SU-DHL-6 (cell line): Measurements from ENCODE around the gene ZFP1.

Source experiments
- H2AFZ ChIP-seq: fragments of 200-600 bp; sonication (generic); 2 replicates; pipeline ENCODE4 v1.6.1; 2014; ENCODE audit warnings: low read depth, mild to moderate bottlenecking, moderate library complexity, mixed read lengths, antibody characterized with exemption, low read length; ENCODE audit not compliant: severe bottlenecking
- H3F3A ChIP-seq: fragments of 200-600 bp; shearing (Covaris generic); 2 replicates; pipeline ENCODE4 v1.6.0; 2016; ENCODE audit warnings: antibody characterized with exemption, mild to moderate bottlenecking; ENCODE audit not compliant: insufficient read depth
- H3K27ac ChIP-seq: fragments of 200-600 bp; sonication (generic); 2 replicates; pipeline ENCODE4 v1.5.1; 2016; ENCODE audit warnings: low read depth, mild to moderate bottlenecking, low read length, moderate library complexity, mixed read lengths
- H3K27me3 ChIP-seq: fragments of 200-600 bp; sonication (generic), shearing (Covaris generic); 2 replicates; pipeline ENCODE4 v1.6.0; 2014; ENCODE audit warnings: mild to moderate bottlenecking, low read length
- H3K36me3 ChIP-seq: fragments of 200-600 bp; sonication (generic); 2 replicates; pipeline ENCODE4 v1.6.1; 2014; ENCODE audit warnings: mild to moderate bottlenecking, low read length, mixed read lengths
- H3K4me2 ChIP-seq: fragments of 300-600, 200-600 bp; shearing (Covaris generic), sonication (generic); 2 replicates; pipeline ENCODE4 v1.6.0; 2014; ENCODE audit warnings: low read length, low read depth, mild to moderate bottlenecking; ENCODE audit not compliant: poor library complexity, severe bottlenecking
- H3K4me3 ChIP-seq: fragments of 200-600 bp; sonication (generic); 2 replicates; pipeline ENCODE4 v1.5.1; 2014; ENCODE audit warnings: antibody characterized with exemption, low read length, mild to moderate bottlenecking, mixed read lengths; ENCODE audit not compliant: insufficient read depth, poor library complexity, severe bottlenecking
- H3K79me2 ChIP-seq: fragments of 200-600 bp; sonication (generic); 2 replicates; pipeline ENCODE4 v1.6.1; 2014; ENCODE audit warnings: mild to moderate bottlenecking, low read length, moderate library complexity; ENCODE audit not compliant: insufficient read depth
- H3K9ac ChIP-seq: fragments of 200-600 bp; sonication (generic); 2 replicates; pipeline ENCODE4 v1.7.0; 2014; ENCODE audit warnings: mild to moderate bottlenecking, low read length
- H3K9me2 ChIP-seq: fragments of 200-600 bp; sonication (generic); replicated peaks from 2 replicates; pipeline ENCODE4 v1.6.1; 2014; ENCODE audit warnings: low read length; ENCODE audit not compliant: insufficient read depth
- H3K9me3 ChIP-seq: fragments of 200-600 bp; sonication (generic); 2 replicates; pipeline ENCODE4 v1.6.1; 2014; ENCODE audit warnings: low read length, mixed read lengths; ENCODE audit not compliant: insufficient read depth
- H4K20me1 ChIP-seq: fragments of 200-600 bp; sonication (generic); 2 replicates; pipeline ENCODE4 v1.6.1; 2014; ENCODE audit warnings: low read depth, mild to moderate bottlenecking, antibody characterized with exemption, low read length, moderate library complexity, mixed read lengths
- EZH2phosphoT487 ChIP-seq: fragments of 200-600 bp; sonication (generic), shearing (Covaris generic); conservative IDR thresholded peaks from 2 replicates; pipeline ENCODE4 v1.6.1; 2018; ENCODE audit warnings: mild to moderate bottlenecking, antibody characterized with exemption, low read length, moderate library complexity, mixed read lengths
- TF ChIP-seq, protein P1 (sequence below): fragments of 200-600 bp; sonication (generic); IDR thresholded peaks from one replicate; pipeline ENCODE4 v1.5.1; 2017; ENCODE audit warnings: antibody characterized with exemption, mild to moderate bottlenecking, low read length, moderate library complexity; ENCODE audit not compliant: insufficient read depth, poor library complexity, severe bottlenecking

Gene ZFP1

DNA sequence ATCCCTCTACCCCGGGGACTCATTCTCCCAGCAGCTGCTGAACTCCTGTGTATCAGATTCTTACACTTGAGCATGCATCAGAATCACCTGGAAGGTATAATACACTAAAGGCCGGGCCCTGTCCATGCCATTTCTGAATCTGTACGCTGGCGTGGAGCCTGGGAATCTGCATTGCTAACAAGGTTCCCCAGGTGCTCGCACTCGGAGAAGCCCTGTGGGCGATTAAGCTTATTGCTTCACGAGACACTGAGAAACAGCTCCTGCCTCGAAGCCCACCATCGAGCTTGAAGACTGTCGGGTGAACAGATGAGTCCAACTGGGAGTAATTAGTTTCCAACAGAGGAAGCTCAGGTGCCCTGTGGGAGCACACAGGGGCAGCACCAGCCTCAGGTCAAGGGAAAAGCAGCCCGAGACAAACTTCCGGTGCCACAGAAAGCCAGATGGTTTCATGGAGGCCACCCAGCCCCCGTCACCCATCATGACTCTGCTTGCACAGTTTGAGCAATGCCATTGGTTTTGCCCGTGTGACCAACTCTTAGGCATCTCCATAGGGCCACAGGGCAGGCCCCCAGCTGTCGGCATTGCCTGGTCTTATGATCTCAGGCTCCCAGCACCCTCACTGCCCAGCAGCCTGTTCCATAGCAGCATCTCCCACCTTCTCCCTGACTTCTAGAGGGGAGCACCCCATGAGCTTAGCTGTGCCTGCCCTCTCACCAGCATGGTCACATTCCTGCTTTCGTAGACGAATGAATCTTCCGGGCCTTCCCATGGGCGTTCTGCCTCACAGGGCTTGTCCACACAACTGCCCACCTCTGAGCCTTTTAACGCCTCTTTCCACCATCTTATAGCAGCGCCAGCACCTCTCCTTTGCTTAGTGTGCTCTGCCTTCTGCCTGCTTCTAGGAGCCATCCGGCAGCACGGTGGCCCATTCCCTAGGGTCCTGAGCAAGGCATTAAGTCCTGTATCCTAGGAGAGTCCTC is 47.8 kb downstream of the ZFP1 start:
- H3K27me3 ChIP-seq = no peaks in the 10 kb centered on the region
- no peak for TF ChIP-seq EZH2phosphoT487
- TF ChIP-seq, protein P1, sequence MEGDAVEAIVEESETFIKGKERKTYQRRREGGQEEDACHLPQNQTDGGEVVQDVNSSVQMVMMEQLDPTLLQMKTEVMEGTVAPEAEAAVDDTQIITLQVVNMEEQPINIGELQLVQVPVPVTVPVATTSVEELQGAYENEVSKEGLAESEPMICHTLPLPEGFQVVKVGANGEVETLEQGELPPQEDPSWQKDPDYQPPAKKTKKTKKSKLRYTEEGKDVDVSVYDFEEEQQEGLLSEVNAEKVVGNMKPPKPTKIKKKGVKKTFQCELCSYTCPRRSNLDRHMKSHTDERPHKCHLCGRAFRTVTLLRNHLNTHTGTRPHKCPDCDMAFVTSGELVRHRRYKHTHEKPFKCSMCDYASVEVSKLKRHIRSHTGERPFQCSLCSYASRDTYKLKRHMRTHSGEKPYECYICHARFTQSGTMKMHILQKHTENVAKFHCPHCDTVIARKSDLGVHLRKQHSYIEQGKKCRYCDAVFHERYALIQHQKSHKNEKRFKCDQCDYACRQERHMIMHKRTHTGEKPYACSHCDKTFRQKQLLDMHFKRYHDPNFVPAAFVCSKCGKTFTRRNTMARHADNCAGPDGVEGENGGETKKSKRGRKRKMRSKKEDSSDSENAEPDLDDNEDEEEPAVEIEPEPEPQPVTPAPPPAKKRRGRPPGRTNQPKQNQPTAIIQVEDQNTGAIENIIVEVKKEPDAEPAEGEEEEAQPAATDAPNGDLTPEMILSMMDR = no peak
- H3F3A ChIP-seq = no peaks in the 10 kb centered on the region
- no peak overlapping the region for H3K4me3 ChIP-seq
- H3K36me3 ChIP-seq = no peaks in the 10 kb centered on the region
- no peak overlapping the region for H3K9ac ChIP-seq
- H4K20me1 ChIP-seq = no peaks in the 10 kb centered on the region
- no peaks in the 10 kb centered on the region for H3K79me2 ChIP-seq
- no peaks in the 10 kb centered on the region for H3K9me2 ChIP-seq
- no peaks in the 10 kb centered on the region for H3K9me3 ChIP-seq
- no peak overlapping the region for H3K27ac ChIP-seq
- H3K4me2 ChIP-seq = no peak overlapping the region
- no peak overlapping the region for H2AFZ ChIP-seq

DNA sequence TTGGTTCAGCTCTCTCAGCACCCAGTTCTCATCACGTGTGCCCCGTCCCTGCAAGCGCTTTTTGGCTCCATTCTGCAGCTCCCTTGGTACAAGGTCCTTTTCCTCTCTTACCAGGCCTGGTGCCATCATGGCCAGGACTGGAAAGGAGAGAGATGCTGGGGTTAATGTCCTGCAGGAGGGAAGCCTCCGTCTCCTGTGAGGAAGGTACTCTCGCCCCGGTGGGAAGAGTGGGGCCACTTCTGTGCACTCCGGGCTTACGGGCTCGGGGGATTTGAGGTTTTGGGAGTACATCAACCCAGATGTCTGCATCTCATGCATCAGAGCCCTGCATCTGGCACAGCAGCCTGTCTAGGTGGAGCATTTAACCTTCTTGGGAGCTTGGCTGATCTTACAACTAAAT is 48.5 kb downstream of the ZFP1 start:
- no peaks in the 10 kb centered on the region for H3K79me2 ChIP-seq
- no peaks in the 10 kb centered on the region for H3F3A ChIP-seq
- no peaks in the 10 kb centered on the region for H3K36me3 ChIP-seq
- H3K4me2 ChIP-seq = no peak overlapping the region
- no peaks in the 10 kb centered on the region for H3K9me2 ChIP-seq
- H3K4me3 ChIP-seq = no peak overlapping the region
- H3K27me3 ChIP-seq = no peaks in the 10 kb centered on the region
- no peaks in the 10 kb centered on the region for H3K9me3 ChIP-seq
- no peak overlapping the region for H3K27ac ChIP-seq
- H2AFZ ChIP-seq = no peak overlapping the region
- TF ChIP-seq, protein P1 = no peak
- TF ChIP-seq EZH2phosphoT487 = no peak
- no peak overlapping the region for H3K9ac ChIP-seq
- no peaks in the 10 kb centered on the region for H4K20me1 ChIP-seq

DNA sequence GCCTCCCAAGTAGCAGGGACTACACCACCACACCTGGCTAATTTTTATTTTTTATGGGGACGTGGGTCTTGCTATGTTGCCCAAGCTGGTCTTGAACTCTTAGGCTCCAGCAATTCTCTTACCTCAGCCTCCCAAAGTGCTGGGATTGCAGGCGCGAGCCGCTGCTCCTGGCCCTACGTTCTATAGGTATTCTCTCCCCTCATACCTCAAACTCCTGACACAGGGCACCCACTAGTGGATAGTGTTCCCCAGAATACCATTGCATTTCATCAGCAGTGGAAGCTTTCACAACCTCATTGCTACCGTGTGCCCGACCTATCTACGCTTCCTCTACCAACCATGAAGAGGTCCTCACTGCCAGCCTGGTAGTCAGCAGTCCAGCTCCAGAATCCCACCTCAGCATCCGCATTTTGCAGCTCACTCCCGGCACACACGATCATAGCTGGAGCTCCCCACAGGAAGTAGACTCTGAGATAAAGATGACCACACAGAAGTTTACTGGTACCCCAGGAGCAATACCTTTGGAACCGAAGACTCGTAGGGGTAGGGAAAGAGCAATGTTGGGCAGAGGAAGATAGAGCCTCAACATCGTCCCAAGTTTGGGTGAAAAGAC is 49.3 kb downstream of the ZFP1 start:
- no peak for TF ChIP-seq EZH2phosphoT487
- TF ChIP-seq, protein P1 = no peak
- H3K36me3 ChIP-seq = no peaks in the 10 kb centered on the region
- H4K20me1 ChIP-seq = no peaks in the 10 kb centered on the region
- no peak overlapping the region for H3K4me2 ChIP-seq
- no peak overlapping the region for H3K9ac ChIP-seq
- no peaks in the 10 kb centered on the region for H3K9me2 ChIP-seq
- H2AFZ ChIP-seq = no peak overlapping the region
- no peaks in the 10 kb centered on the region for H3K79me2 ChIP-seq
- H3F3A ChIP-seq = no peaks in the 10 kb centered on the region
- no peak overlapping the region for H3K4me3 ChIP-seq
- no peaks in the 10 kb centered on the region for H3K27me3 ChIP-seq
- no peaks in the 10 kb centered on the region for H3K9me3 ChIP-seq
- H3K27ac ChIP-seq = no peak overlapping the region
